ENCODE measurements around the gene PODNL1. TPM values are rescaled to one million over a fixed set of nuclear protein-coding genes. Genes with fewer than 3 reads are reported as not detected.

The PODNL1 gene
- total and polyA plus RNA-seq, 10 of the 15 experiments (the other 5 are each of a cell fraction or from before 2014, with no cell fraction given), result 0.04 to 0.44 TPM; not detected in 8

- ChIA-PET CTCF (no interaction called here), RAD21 (ENCODE audit: unreplicated experiment) (no interaction called here), POLR2A (interaction anchor here (0.6 kb wide), 1 partner anchor 37 kb away, joined by 4 read pairs; no protein-coding TSS in a partner anchor), SMC1A (ENCODE audit: uncharacterized antibody, unreplicated experiment) (no interaction called here)
- Histone ChIP-seq H4K20me1 (ENCODE audit: control insufficient read depth, insufficient read depth) (no peaks in the 10 kb centered on the region), H3K9ac (ENCODE audit: control insufficient read depth, insufficient read depth, low read length) (no peak overlapping the region), H3K9me3 (replicated peaks; ENCODE audit: control insufficient read depth, insufficient read depth, low read length) (no peaks in the 10 kb centered on the region), H3K79me2 (ENCODE audit: control insufficient read depth, insufficient read depth, low read length) (no peaks in the 10 kb centered on the region), H3K4me3 (no peak overlapping the region), H3K4me2 (ENCODE audit: control insufficient read depth, insufficient read depth) (no peak overlapping the region), H3K27me3 (replicated peaks in 1 of 2; ENCODE audit: control insufficient read depth in 2 of 2, insufficient read depth in 2 of 2, low read length in 1 of 2) (no peaks in the 10 kb centered on the region), H3K4me1 (ENCODE audit: control insufficient read depth, insufficient read depth, low read length) (no peaks in the 10 kb centered on the region), H3K36me3 (ENCODE audit: control insufficient read depth in 2 of 2, insufficient read depth in 2 of 2, low read length in 1 of 2) (peaks cover 0 to 5% of the 10 kb centered on the region in 2 experiments; a peak in 3 of 4 replicates), H2AFZ (ENCODE audit: control insufficient read depth, low read depth, low read length) (no peak overlapping the region), H3K27ac (ENCODE audit: control insufficient read depth, insufficient read depth) (no peak overlapping the region)
- FAIRE-seq (no peak), ATAC-seq (no peak), DNase-seq (ENCODE audit: low read depth, low spot score) (no peak)
- BruUV-seq (replicated peaks), result no TSS peak
- intact Hi-C loops (cut with micrococcal nuclease; ENCODE audit: unreplicated experiment) (no loop called here), in situ Hi-C loops (cut with MboI) (no loop called here)
- WGBS (ENCODE audit: insufficient coverage, insufficient replicate concordance, low lambda C conversion rate, missing lambda C conversion rate), result 96% methylated on average over 17 of the region's 18 CpGs
- no peak for TF ChIP-seq YBX1 (IDR thresholded peaks at IDR 0.05)
These were observed 31.7 kb upstream of the PODNL1 start for GRCh38 chr19:13969897-13970296.

DNA sequence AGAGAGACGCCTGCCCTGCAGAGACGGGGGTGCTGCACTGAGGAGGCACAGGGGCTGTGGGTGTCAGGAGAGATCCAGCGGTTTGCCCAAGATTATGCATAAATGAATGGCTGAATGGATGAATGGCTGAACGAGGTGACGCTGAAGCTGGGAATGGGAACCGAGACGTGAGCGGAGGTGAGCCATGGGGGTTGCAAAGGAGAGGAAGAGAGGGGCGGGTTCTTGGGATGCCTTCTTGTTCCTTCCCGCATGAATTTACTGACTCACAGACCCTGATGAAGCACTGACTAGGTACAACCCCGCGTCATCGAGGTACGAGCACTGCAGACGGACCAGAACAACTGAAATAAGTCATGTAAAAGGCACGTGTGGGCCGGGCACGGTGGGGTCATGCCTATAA is 30.8 kb upstream of the PODNL1 start:
- intact Hi-C loops (cut with micrococcal nuclease; ENCODE audit: unreplicated experiment), result no loop called here
- no peak for ATAC-seq
- WGBS (ENCODE audit: insufficient coverage, insufficient replicate concordance, low lambda C conversion rate, missing lambda C conversion rate), result 81% methylated on average over 18 of the region's 18 CpGs
- SMC1A ChIA-PET (ENCODE audit: uncharacterized antibody, unreplicated experiment), result no interaction called here
- H3K36me3 ChIP-seq (ENCODE audit: control insufficient read depth in 2 of 2, insufficient read depth in 2 of 2, low read length in 1 of 2), result peaks cover 0 to 5% of the 10 kb centered on the region in 2 experiments; a peak in 3 of 4 replicates
- no peaks in the 10 kb centered on the region for H3K27me3 ChIP-seq (replicated peaks in 1 of 2; ENCODE audit: control insufficient read depth in 2 of 2, insufficient read depth in 2 of 2, low read length in 1 of 2)
- no peaks in the 10 kb centered on the region for H3K9me3 ChIP-seq (replicated peaks; ENCODE audit: control insufficient read depth, insufficient read depth, low read length)
- no peak overlapping the region for H3K4me2 ChIP-seq (ENCODE audit: control insufficient read depth, insufficient read depth)
- H3K4me1 ChIP-seq (ENCODE audit: control insufficient read depth, insufficient read depth, low read length), result no peaks in the 10 kb centered on the region
- H2AFZ ChIP-seq (ENCODE audit: control insufficient read depth, low read depth, low read length), result no peak overlapping the region
- RAD21 ChIA-PET (ENCODE audit: unreplicated experiment), result no interaction called here
- in situ Hi-C loops (cut with MboI), result no loop called here
- POLR2A ChIA-PET, result no interaction called here
- no peak for FAIRE-seq
- H4K20me1 ChIP-seq (ENCODE audit: control insufficient read depth, insufficient read depth), result no peaks in the 10 kb centered on the region
- H3K27ac ChIP-seq (ENCODE audit: control insufficient read depth, insufficient read depth), result no peak overlapping the region
- H3K79me2 ChIP-seq (ENCODE audit: control insufficient read depth, insufficient read depth, low read length), result no peaks in the 10 kb centered on the region
- H3K9ac ChIP-seq (ENCODE audit: control insufficient read depth, insufficient read depth, low read length), result no peak overlapping the region
- BruUV-seq (replicated peaks), result no TSS peak
- H3K4me3 ChIP-seq, result no peak overlapping the region
- TF ChIP-seq HCFC1 (IDR thresholded peaks at IDR 0.05; ENCODE audit: low read length) (no peak), TCF7 (IDR thresholded peaks at IDR 0.05; ENCODE audit: borderline replicate concordance) (no peak), GABPA (IDR thresholded peaks at IDR 0.05; ENCODE audit: low read depth) (no peak), JUND (IDR thresholded peaks at IDR 0.05; ENCODE audit: low read depth, low read length) (no peak)
- no peak for DNase-seq (ENCODE audit: low read depth, low spot score)
- CTCF ChIA-PET, result no interaction called here
